GM12878 (cell line): ENCODE results near the gene EDC3. TPM values are rescaled to one million over a fixed set of nuclear protein-coding genes. Genes with fewer than 3 reads are reported as not detected.

Source experiments
- ATAC-seq: fragments of 200-7000 bp; cut with Tn5 transposase; 3 replicates; pipeline ENCODE4 v1.9.1; 2020; ENCODE audit warnings: mild to moderate bottlenecking, moderate library complexity
- BruUV-seq: library from RNA; stranded (reverse); fragments of 400-500 nt; replicated peaks from 2 replicates; lab custom pipeline; 2021; lab: Mats Ljungman, UMichigan
- CTCF ChIA-PET: fragments of 300-600 bp; sonication (Branson Sonifier 250); formaldehyde crosslinking; extraction: SDS; loops from one replicate; lab custom pipeline; 2021; ENCODE audit warnings: inconsistent platforms; lab: Yijun Ruan, JAX
- POLR2A ChIA-PET: fragments of 350-600 bp; formaldehyde crosslinking; extraction: SDS; loops from one replicate; lab custom pipeline; 2021; ENCODE audit warnings: inconsistent platforms; lab: Charles Lee
- RAD21 ChIA-PET: fragments of 300-600 bp; sonication (Branson Sonifier 250); formaldehyde crosslinking; loops from one replicate; lab custom pipeline; 2023; ENCODE audit warnings: antibody characterized with exemption; ENCODE audit not compliant: unreplicated experiment; lab: Charles Lee
- SMC1A ChIA-PET: fragments of 300-600 bp; sonication (Branson Sonifier 250); formaldehyde crosslinking; loops from one replicate; lab custom pipeline; 2023; ENCODE audit not compliant: unreplicated experiment, uncharacterized antibody; lab: Charles Lee
- DNase-seq: peaks from one replicate; pipeline ENCODE4 v3.0.0-alpha.2; 2011; ENCODE audit warnings: low read depth, low spot score
- FAIRE-seq: peaks from 3 replicates; lab custom pipeline; 2011; peaks lifted over from hg19 to GRCh38; lab: Jason Lieb, UNC
- H2AFZ ChIP-seq: 2 replicates; pipeline ENCODE4 v1.6.0; 2011; ENCODE audit warnings: low read depth, low read length, control low read depth; ENCODE audit not compliant: control insufficient read depth
- H3K27ac ChIP-seq: 2 replicates; pipeline ENCODE4 v1.5.1; 2011; ENCODE audit warnings: control low read depth; ENCODE audit not compliant: control insufficient read depth, insufficient read depth
- H3K27me3 ChIP-seq, 2 experiments: replicated peaks in 1 of 2; 2 replicates each; pipeline versions ENCODE4 v1.6.0 to v1.6.1; 2011; ENCODE audit warnings: low read length in 1 of 2; ENCODE audit not compliant: control insufficient read depth in 2 of 2, insufficient read depth in 2 of 2
- H3K36me3 ChIP-seq, 2 experiments: 2 replicates each; pipeline ENCODE4 v1.5.1; 2011; ENCODE audit warnings: low read length in 1 of 2; ENCODE audit not compliant: control insufficient read depth in 2 of 2, insufficient read depth in 2 of 2
- H3K4me1 ChIP-seq: 2 replicates; pipeline ENCODE4 v1.6.1; 2011; ENCODE audit warnings: mild to moderate bottlenecking, low read length, moderate library complexity, mixed read lengths; ENCODE audit not compliant: control insufficient read depth, insufficient read depth
- H3K4me2 ChIP-seq: 2 replicates; pipeline ENCODE4 v1.6.0; 2011; ENCODE audit warnings: control low read depth; ENCODE audit not compliant: control insufficient read depth, insufficient read depth
- H3K4me3 ChIP-seq: fragments of 200-600 bp; sonication (generic); 2 replicates; pipeline ENCODE4 v1.5.1; 2016
- H3K79me2 ChIP-seq: 2 replicates; pipeline ENCODE4 v1.6.0; 2011; ENCODE audit warnings: low read length; ENCODE audit not compliant: control insufficient read depth, insufficient read depth
- H3K9ac ChIP-seq: 2 replicates; pipeline ENCODE4 v1.8.0; 2011; ENCODE audit warnings: low read length, control low read depth, mixed read lengths; ENCODE audit not compliant: control insufficient read depth, insufficient read depth
- H3K9me3 ChIP-seq: replicated peaks from 3 replicates; pipeline ENCODE4 v1.5.1; 2011; ENCODE audit warnings: mild to moderate bottlenecking, low read length; ENCODE audit not compliant: control insufficient read depth, insufficient read depth
- H4K20me1 ChIP-seq: 2 replicates; pipeline ENCODE4 v1.6.0; 2011; ENCODE audit not compliant: control insufficient read depth, insufficient read depth
- MYC ChIP-seq: IDR thresholded peaks from 2 replicates; pipeline ENCODE4 v1.6.1; 2011; ENCODE audit warnings: mild to moderate bottlenecking, low read length, moderate library complexity, inconsistent platforms; ENCODE audit not compliant: insufficient read depth, insufficient replicate concordance, insufficient read length, severe bottlenecking
- NFIC ChIP-seq: IDR thresholded peaks from 2 replicates; pipeline ENCODE4 v1.6.1; 2012; ENCODE audit warnings: low read depth, mild to moderate bottlenecking, inconsistent platforms, low read length, moderate library complexity
- PAX8 ChIP-seq: fragments of 450-650 bp; IDR thresholded peaks from 2 replicates; pipeline ENCODE4 v1.6.1; 2017; ENCODE audit warnings: mild to moderate bottlenecking, moderate library complexity
- SIN3A ChIP-seq: IDR thresholded peaks from 2 replicates; pipeline ENCODE4 v1.6.1; 2012; ENCODE audit warnings: low read depth, low read length, improper control_type of control experiment
- SMAD1 ChIP-seq: fragments of 450-650 bp; IDR thresholded peaks from 2 replicates; pipeline ENCODE4 v1.6.1; 2018; ENCODE audit warnings: mild to moderate bottlenecking, low read depth; ENCODE audit not compliant: partially characterized antibody
- ZBED1 ChIP-seq: IDR thresholded peaks from 2 replicates; pipeline ENCODE4 v1.6.1; 2016; ENCODE audit warnings: borderline replicate concordance
- in situ Hi-C: fragments of 300-500 bp; cut with MboI; formaldehyde crosslinking; loops from 9 replicates; pipeline ENCODE4 v1.14.3; 2018; ENCODE audit warnings: mixed read lengths
- intact Hi-C: fragments of 100-400 bp; cut with micrococcal nuclease; formaldehyde crosslinking; loops from one replicate; pipeline ENCODE4 v1.14.2; 2022; ENCODE audit not compliant: unreplicated experiment
- polyA plus RNA-seq, 11 experiments: library from polyadenylated mRNA; depleted of rRNA in 4 of 11; unstranded in 6 of 11; stranded (reverse) in 5 of 11; fragments of >200 nt; fragmentation: Nextera tagmentation in 4 of 11; fragmentation: Illumina TruSeq in 1 of 11; extraction: Ambion mirVana in 4 of 11; extraction: Trizol in 1 of 11; gene quantifications; 1 replicate in 1 of 11; 2 replicates in 10 of 11; pipeline versions ENCODE4 v1.2.1 to v1.2.3, GENCODE V29; 2011 to 2016; ENCODE audit warnings: inconsistent platforms in 2 of 11, missing spikeins in 2 of 11, low read depth in 1 of 11
- total RNA-seq, 4 experiments: library from RNA; depleted of rRNA in 3 of 4; stranded (reverse); fragments of >200 nt in 3 of 4; fragmentation: Illumina TruSeq in 1 of 4; extraction: Trizol in 1 of 4; gene quantifications; 2 replicates each; pipeline versions ENCODE4 v1.2.1 to v1.2.3, GENCODE V29; 2013 to 2021
- TF ChIP-seq, protein P1 (sequence below): fragments of 450-650 bp; formaldehyde crosslinking; IDR thresholded peaks from 2 replicates; pipeline ENCODE4 v1.4.0; 2020; ENCODE audit warnings: mild to moderate bottlenecking, moderate library complexity
- TF ChIP-seq, protein P2 (sequence below): IDR thresholded peaks from 2 replicates; pipeline ENCODE4 v1.6.1; 2012; ENCODE audit warnings: low read length, inconsistent platforms

The EDC3 gene
- total and polyA plus RNA-seq, 10 of the 15 experiments (the other 5 are each of a cell fraction or from before 2014, with no cell fraction given) = 11.8 to 48.4 (median 35.3) TPM

DNA sequence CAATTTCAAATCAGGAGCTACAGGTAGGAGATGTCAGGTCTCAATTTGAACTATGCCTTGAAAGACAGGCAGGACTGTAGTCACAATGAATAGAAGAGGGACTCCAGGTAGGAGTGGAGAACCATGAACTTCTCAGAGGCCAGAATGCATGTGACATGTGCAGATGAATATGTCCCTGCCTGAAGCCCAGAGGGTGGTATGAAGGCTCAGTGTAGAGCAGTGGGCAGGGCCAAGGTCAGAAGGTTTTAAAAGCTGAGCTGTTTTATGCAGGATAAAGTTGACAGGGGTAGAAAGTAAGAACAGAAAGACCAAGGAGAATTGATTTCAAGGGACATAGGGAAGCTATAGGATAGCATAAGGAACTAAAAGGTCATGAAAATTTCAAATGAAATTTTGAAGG lies 49.3 kb downstream of the EDC3 start:
- Histone ChIP-seq H3K27ac (no peak overlapping the region), H3K4me3 (no peak overlapping the region), H3K4me2 (no peak overlapping the region), H4K20me1 (no peaks in the 10 kb centered on the region; the same call in 1 of the 2 replicates), H3K9me3 (no peaks in the 10 kb centered on the region), H3K9ac (no peak overlapping the region), H3K79me2 (no peaks in the 10 kb centered on the region), H3K27me3 (no peaks in the 10 kb centered on the region), H3K36me3 (peaks cover 2 to 12% of the 10 kb centered on the region in 2 experiments), H2AFZ (no peak overlapping the region), H3K4me1 (no peaks in the 10 kb centered on the region)
- intact Hi-C loops = no loop called here
- TF ChIP-seq MYC = no peak
- no peak for TF ChIP-seq NFIC
- no peak for TF ChIP-seq PAX8
- TF ChIP-seq SIN3A = no peak
- TF ChIP-seq, protein P1, sequence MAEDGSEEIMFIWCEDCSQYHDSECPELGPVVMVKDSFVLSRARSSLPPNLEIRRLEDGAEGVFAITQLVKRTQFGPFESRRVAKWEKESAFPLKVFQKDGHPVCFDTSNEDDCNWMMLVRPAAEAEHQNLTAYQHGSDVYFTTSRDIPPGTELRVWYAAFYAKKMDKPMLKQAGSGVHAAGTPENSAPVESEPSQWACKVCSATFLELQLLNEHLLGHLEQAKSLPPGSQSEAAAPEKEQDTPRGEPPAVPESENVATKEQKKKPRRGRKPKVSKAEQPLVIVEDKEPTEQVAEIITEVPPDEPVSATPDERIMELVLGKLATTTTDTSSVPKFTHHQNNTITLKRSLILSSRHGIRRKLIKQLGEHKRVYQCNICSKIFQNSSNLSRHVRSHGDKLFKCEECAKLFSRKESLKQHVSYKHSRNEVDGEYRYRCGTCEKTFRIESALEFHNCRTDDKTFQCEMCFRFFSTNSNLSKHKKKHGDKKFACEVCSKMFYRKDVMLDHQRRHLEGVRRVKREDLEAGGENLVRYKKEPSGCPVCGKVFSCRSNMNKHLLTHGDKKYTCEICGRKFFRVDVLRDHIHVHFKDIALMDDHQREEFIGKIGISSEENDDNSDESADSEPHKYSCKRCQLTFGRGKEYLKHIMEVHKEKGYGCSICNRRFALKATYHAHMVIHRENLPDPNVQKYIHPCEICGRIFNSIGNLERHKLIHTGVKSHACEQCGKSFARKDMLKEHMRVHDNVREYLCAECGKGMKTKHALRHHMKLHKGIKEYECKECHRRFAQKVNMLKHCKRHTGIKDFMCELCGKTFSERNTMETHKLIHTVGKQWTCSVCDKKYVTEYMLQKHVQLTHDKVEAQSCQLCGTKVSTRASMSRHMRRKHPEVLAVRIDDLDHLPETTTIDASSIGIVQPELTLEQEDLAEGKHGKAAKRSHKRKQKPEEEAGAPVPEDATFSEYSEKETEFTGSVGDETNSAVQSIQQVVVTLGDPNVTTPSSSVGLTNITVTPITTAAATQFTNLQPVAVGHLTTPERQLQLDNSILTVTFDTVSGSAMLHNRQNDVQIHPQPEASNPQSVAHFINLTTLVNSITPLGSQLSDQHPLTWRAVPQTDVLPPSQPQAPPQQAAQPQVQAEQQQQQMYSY (CRISPR knock-in tag) = no peak
- TF ChIP-seq ZBED1 = no peak
- TF ChIP-seq SMAD1 = no peak
- TF ChIP-seq, protein P2, sequence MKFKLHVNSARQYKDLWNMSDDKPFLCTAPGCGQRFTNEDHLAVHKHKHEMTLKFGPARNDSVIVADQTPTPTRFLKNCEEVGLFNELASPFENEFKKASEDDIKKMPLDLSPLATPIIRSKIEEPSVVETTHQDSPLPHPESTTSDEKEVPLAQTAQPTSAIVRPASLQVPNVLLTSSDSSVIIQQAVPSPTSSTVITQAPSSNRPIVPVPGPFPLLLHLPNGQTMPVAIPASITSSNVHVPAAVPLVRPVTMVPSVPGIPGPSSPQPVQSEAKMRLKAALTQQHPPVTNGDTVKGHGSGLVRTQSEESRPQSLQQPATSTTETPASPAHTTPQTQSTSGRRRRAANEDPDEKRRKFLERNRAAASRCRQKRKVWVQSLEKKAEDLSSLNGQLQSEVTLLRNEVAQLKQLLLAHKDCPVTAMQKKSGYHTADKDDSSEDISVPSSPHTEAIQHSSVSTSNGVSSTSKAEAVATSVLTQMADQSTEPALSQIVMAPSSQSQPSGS = no peak
- DNase-seq = no peak
- ATAC-seq = no peak
- ChIA-PET SMC1A (no interaction called here), CTCF (interaction anchor here (0.6 to 18.9 kb wide), 5 partner anchors 11 to 308 kb away, joined by 3 to 380 read pairs (median 8); no protein-coding TSS in a partner anchor), POLR2A (interaction anchor here (1.0 kb wide), 1 partner anchor 78 kb away, joined by 6 read pairs; no protein-coding TSS in a partner anchor), RAD21 (interaction anchor here (0.7 to 1.2 kb wide), 2 partner anchors 12 to 49 kb away, joined by 4 to 5 read pairs; no protein-coding TSS in a partner anchor)
- in situ Hi-C loops = no loop called here
- no TSS peak for BruUV-seq
- peak; percentile 35 for FAIRE-seq
